ENCODE measurements around the gene FKRP. TPM values are rescaled to one million over a fixed set of nuclear protein-coding genes. Genes with fewer than 3 reads are reported as not detected.

FKRP gene
- polyA plus RNA-seq, 2 of the 4 experiments (the other 2 are of a cell fraction): 14.7 to 18.8 TPM

- no peak overlapping the region for H3K4me3 ChIP-seq
- no peaks in the 10 kb centered on the region for H3K9me3 ChIP-seq
- TF ChIP-seq ZC3H11A (IDR thresholded peaks at IDR 0.05): no peak
- no peak for TF ChIP-seq EHMT2 (IDR thresholded peaks at IDR 0.05; ENCODE audit: low read depth)
- no peak for TF ChIP-seq POLR2A (IDR thresholded peaks at IDR 0.05; ENCODE audit: low read length)
- no peak for TF ChIP-seq E2F6 (IDR thresholded peaks at IDR 0.05; ENCODE audit: borderline replicate concordance, low read depth)
- ChIA-PET CTCF (interaction anchor here (1.3 to 4.5 kb wide), 2 partner anchors 11 to 14 kb away, joined by 5 to 64 read pairs; no protein-coding TSS in a partner anchor), POLR2A (no interaction called here)
- no peak overlapping the region for H3K27ac ChIP-seq
- 80% methylated on average over 17 of the region's 17 CpGs for WGBS (ENCODE audit: missing lambda C conversion rate)
- peak overlapping the region; percentile 98 for H3K4me2 ChIP-seq
- H3K4me1 ChIP-seq: peaks cover 23% of the 10 kb centered on the region
- no peak for FAIRE-seq
- peak; percentile 3 to 19; a peak in 3 of 6 replicates for ATAC-seq
- DNase-seq (ENCODE audit: low read depth in 1 of 2, low spot score in 1 of 2): peak; percentile 62 to 63
Measured at GRCh38 chr19:46718157-46718933, 27.5 kb upstream of the FKRP start.

GRCh38 chr19:46718934-46719622 lies 26.8 kb upstream of the FKRP start:
- DNase-seq (ENCODE audit: low read depth in 1 of 2, low spot score in 1 of 2): no peak
- H3K4me2 ChIP-seq: no peak overlapping the region
- CTCF ChIA-PET: interaction anchor here (0.7 to 4.5 kb wide), 6 partner anchors 10 to 88 kb away, joined by 3 to 64 read pairs (median 4); no protein-coding TSS in a partner anchor
- no peak overlapping the region for H3K27ac ChIP-seq
- no peak for FAIRE-seq
- ATAC-seq: no peak
- WGBS (ENCODE audit: missing lambda C conversion rate): 88% methylated on average over 15 of the region's 15 CpGs
- no peaks in the 10 kb centered on the region for H3K9me3 ChIP-seq
- peaks cover 19% of the 10 kb centered on the region for H3K4me1 ChIP-seq
- H3K4me3 ChIP-seq: no peak overlapping the region
- POLR2A ChIA-PET: no interaction called here
- TF ChIP-seq ESRRA (IDR thresholded peaks at IDR 0.05; ENCODE audit: borderline replicate concordance, low read length) (no peak), PBX3 (IDR thresholded peaks at IDR 0.05) (0 out of 2 replicates have a peak, but pooled peaks have one; percentile 12)

- ATAC-seq: no peak
- FAIRE-seq: no peak
- Histone ChIP-seq H3K9me3 (no peaks in the 10 kb centered on the region), H3K4me1 (peaks cover 18% of the 10 kb centered on the region), H3K4me3 (no peak overlapping the region), H3K27ac (no peak overlapping the region), H3K4me2 (no peak overlapping the region)
- 77% methylated on average over 24 of the region's 25 CpGs for WGBS (ENCODE audit: missing lambda C conversion rate)
- ChIA-PET CTCF (interaction anchor here (1.0 to 4.5 kb wide), 4 partner anchors 9 to 89 kb away, joined by 3 to 64 read pairs (median 10); no protein-coding TSS in a partner anchor), POLR2A (no interaction called here)
- no peak for DNase-seq (ENCODE audit: low read depth in 1 of 2, low spot score in 1 of 2)
- TF ChIP-seq ZFP36 (IDR thresholded peaks at IDR 0.05; ENCODE audit: borderline replicate concordance, partially characterized antibody) (no peak), CEBPB (IDR thresholded peaks at IDR 0.05) (peak in 1 of 2 experiments; percentile 38; a peak in 1 of 4 replicates), CHD2 (IDR thresholded peaks at IDR 0.05; ENCODE audit: low read length, partially characterized antibody) (no peak)
Measured at GRCh38 chr19:46719629-46720502, 26.0 kb upstream of the FKRP start.

GRCh38 chr19:46720503-46721239 lies 25.2 kb upstream of the FKRP start:
- Histone ChIP-seq H3K4me1 (peaks cover 10% of the 10 kb centered on the region), H3K4me2 (no peak overlapping the region), H3K27ac (no peak overlapping the region), H3K4me3 (no peak overlapping the region), H3K9me3 (no peaks in the 10 kb centered on the region)
- TF ChIP-seq RCOR1 (IDR thresholded peaks at IDR 0.05; ENCODE audit: low read depth, low read length) (no peak), MYC (IDR thresholded peaks at IDR 0.05; ENCODE audit: borderline replicate concordance, low read length) (no peak), JUNB (IDR thresholded peaks at IDR 0.05) (no peak), KDM5A (IDR thresholded peaks at IDR 0.05) (no peak), CBX2 (IDR thresholded peaks at IDR 0.05; ENCODE audit: borderline replicate concordance, low read depth) (no peak), RAD21 (conservative IDR thresholded peaks at IDR 0.05 in 1 of 2, IDR thresholded peaks at IDR 0.05 in 1 of 2) (no peak), SREBF2 (IDR thresholded peaks at IDR 0.05) (no peak), NPAS2 (CRISPR knock-in tag; IDR thresholded peaks at IDR 0.05; ENCODE audit: borderline replicate concordance) (no peak), BHLHE40 (IDR thresholded peaks at IDR 0.05; ENCODE audit: low read depth, low read length) (no peak), EHF (CRISPR knock-in tag; IDR thresholded peaks at IDR 0.05) (no peak), BCL3 (IDR thresholded peaks at IDR 0.05) (no peak)
- ATAC-seq (no peak), FAIRE-seq (no peak), DNase-seq (ENCODE audit: low read depth in 1 of 2, low spot score in 1 of 2) (no peak)
- CTCF ChIA-PET: interaction anchor here (1.0 to 4.5 kb wide), 5 partner anchors 9 to 59 kb away, joined by 3 to 64 read pairs (median 9); no protein-coding TSS in a partner anchor
- POLR2A ChIA-PET: interaction anchor here (1.1 kb wide), 1 partner anchor 25 kb away, joined by 3 read pairs; no protein-coding TSS in a partner anchor
- WGBS (ENCODE audit: missing lambda C conversion rate): 95% methylated on average over 22 of the region's 22 CpGs

Data from A549 (cell line).